MM.1S (cell line): Measurements from ENCODE around the gene AQP11.

ENCODE experiments used
- DNase-seq: peaks from one replicate; pipeline ENCODE4 v3.0.0-alpha.2; 2015
- H2AFZ ChIP-seq: fragments of 300-600 bp; sonication (generic); 2 replicates; pipeline ENCODE4 v1.6.0; 2016; ENCODE audit warnings: antibody characterized with exemption, low read length
- H3F3A ChIP-seq: fragments of 300-600 bp; sonication (generic); 2 replicates; pipeline ENCODE4 v1.6.1; 2016; ENCODE audit warnings: mild to moderate bottlenecking, antibody characterized with exemption, low read length, moderate library complexity, mixed read lengths; ENCODE audit not compliant: insufficient read depth
- H3K27ac ChIP-seq: fragments of 300-600 bp; sonication (generic); 2 replicates; pipeline ENCODE4 v1.5.1; 2016; ENCODE audit warnings: mild to moderate bottlenecking, low read length
- H3K27me3 ChIP-seq: fragments of 300-600 bp; sonication (generic); replicated peaks from 2 replicates; pipeline ENCODE4 v1.6.0; 2016; ENCODE audit warnings: low read length; ENCODE audit not compliant: insufficient read depth
- H3K36me3 ChIP-seq: fragments of 300-600 bp; sonication (generic); replicated peaks from 2 replicates; pipeline ENCODE4 v1.6.1; 2016; ENCODE audit warnings: mild to moderate bottlenecking, low read length, mixed read lengths; ENCODE audit not compliant: insufficient read depth
- H3K4me1 ChIP-seq: fragments of 300-600 bp; sonication (generic); 2 replicates; pipeline ENCODE4 v1.6.1; 2016; ENCODE audit warnings: low read length, mixed read lengths
- H3K4me2 ChIP-seq: fragments of 300-600 bp; sonication (generic); 2 replicates; pipeline ENCODE4 v1.6.0; 2016; ENCODE audit warnings: low read depth, low read length
- H3K4me3 ChIP-seq: fragments of 300-600 bp; sonication (generic); 2 replicates; pipeline ENCODE4 v1.5.1; 2016; ENCODE audit warnings: low read length, mixed read lengths
- H3K79me2 ChIP-seq: fragments of 300-600 bp; sonication (generic); 2 replicates; pipeline ENCODE4 v1.6.1; 2016; ENCODE audit warnings: mixed run types, low read length, mixed read lengths
- H3K9ac ChIP-seq: fragments of 300-600 bp; sonication (generic); 2 replicates; pipeline ENCODE4 v1.6.1; 2016; ENCODE audit warnings: low read length, mixed read lengths
- H3K9me2 ChIP-seq: fragments of 300-600 bp; sonication (generic); replicated peaks from 2 replicates; pipeline ENCODE4 v1.6.1; 2016; ENCODE audit warnings: mild to moderate bottlenecking, low read length, mixed read lengths; ENCODE audit not compliant: insufficient read depth
- H3K9me3 ChIP-seq: fragments of 300-600 bp; sonication (generic); replicated peaks from 2 replicates; pipeline ENCODE4 v1.6.1; 2016; ENCODE audit warnings: mild to moderate bottlenecking, low read length, mixed read lengths; ENCODE audit not compliant: insufficient read depth
- H4K20me1 ChIP-seq: fragments of 300-600 bp; sonication (generic); 2 replicates; pipeline ENCODE4 v1.6.1; 2016; ENCODE audit warnings: mild to moderate bottlenecking, low read length, moderate library complexity, mixed read lengths; ENCODE audit not compliant: insufficient read depth
- CTCF ChIP-seq: fragments of 300-600 bp; sonication (generic); IDR thresholded peaks from 2 replicates; pipeline ENCODE4 v1.5.1; 2016; ENCODE audit warnings: antibody characterized with exemption, low read length, mixed read lengths
- EZH2 ChIP-seq: fragments of 300-600 bp; sonication (generic); optimal IDR thresholded peaks from 2 replicates; pipeline ENCODE3; 2017; ENCODE audit warnings: low read depth, mild to moderate bottlenecking, antibody characterized with exemption, low read length, mixed read lengths
- EZH2phosphoT487 ChIP-seq: fragments of 300-600 bp; sonication (generic); IDR thresholded peaks from 2 replicates; pipeline ENCODE4 v1.6.1; 2018; ENCODE audit warnings: antibody characterized with exemption, low read length

The AQP11 gene

DNA sequence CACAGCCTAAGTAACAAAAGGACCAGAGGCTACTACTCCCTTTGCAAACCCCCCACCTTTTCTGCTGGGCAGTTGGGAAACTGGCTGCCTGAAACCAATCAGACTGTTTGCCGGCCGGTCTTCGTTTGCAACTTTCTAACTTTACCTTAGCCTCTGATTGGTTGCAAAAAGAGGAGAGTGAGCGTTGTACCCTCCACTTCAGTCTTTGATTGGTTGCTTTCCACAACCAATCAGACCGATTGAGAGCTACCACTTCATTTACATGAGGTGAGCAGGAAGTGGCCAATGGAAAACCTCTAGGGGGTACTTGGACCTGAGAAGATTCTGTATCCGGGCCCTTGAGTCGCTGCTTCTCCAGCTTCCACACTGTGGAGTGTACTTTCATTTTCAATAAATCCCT is 66.6 kb downstream of the AQP11 start:
- Histone ChIP-seq H3K4me2 (no peak overlapping the region), H3K4me1 (no peaks in the 10 kb centered on the region), H3F3A (no peaks in the 10 kb centered on the region), H3K27me3 (no peaks in the 10 kb centered on the region), H3K27ac (no peak overlapping the region), H3K9me2 (no peaks in the 10 kb centered on the region), H4K20me1 (no peaks in the 10 kb centered on the region), H3K9ac (no peak overlapping the region), H3K4me3 (no peak overlapping the region), H3K9me3 (no peaks in the 10 kb centered on the region), H2AFZ (no peak overlapping the region), H3K79me2 (no peaks in the 10 kb centered on the region), H3K36me3 (no peaks in the 10 kb centered on the region)
- TF ChIP-seq EZH2phosphoT487 (no peak), EZH2 (no peak), CTCF (no peak)
- no peak for DNase-seq

DNA sequence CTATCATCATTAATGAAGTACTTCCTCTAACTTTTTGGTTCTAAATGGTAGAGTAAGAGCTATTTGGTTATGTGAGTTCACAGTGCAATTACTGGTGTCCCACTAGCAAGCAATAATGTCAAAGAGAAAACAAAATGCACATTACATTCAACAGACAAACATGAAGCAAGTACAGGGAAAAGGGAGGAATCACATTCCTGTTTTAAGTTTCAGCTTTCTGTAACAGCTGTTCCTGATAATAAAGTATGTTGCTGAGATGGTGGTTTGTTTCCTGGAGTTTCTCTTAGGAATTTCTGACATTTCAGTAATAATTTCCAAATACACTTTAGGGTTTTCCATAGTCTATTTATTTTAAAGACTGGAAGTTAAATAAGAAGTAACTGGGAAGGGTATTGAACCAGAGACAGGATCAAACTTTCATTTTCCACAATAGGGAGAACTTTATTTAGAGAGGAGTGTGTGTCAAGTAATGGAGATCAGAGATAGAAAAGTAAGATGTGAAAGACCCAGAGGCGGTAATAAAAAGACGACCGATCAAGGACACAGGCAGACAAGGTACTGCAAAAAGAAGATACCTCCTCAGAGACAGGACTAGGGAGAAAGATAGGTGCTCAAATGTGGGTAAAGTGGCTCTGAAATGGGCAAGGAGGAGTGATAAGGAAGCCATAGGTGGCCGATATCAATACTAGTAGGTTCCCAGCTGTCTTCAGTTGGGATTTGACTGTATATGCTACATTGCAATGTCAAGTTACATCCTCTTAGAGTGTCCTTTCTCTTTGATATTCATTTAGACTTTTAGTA is 68.7 kb downstream of the AQP11 start:
- Histone ChIP-seq H3K9ac (no peak overlapping the region), H3K27ac (no peak overlapping the region), H3K27me3 (no peaks in the 10 kb centered on the region), H3F3A (no peaks in the 10 kb centered on the region), H3K36me3 (no peaks in the 10 kb centered on the region), H3K9me3 (no peaks in the 10 kb centered on the region), H3K4me3 (no peak overlapping the region), H3K79me2 (no peaks in the 10 kb centered on the region), H2AFZ (no peak overlapping the region), H4K20me1 (no peaks in the 10 kb centered on the region), H3K9me2 (no peaks in the 10 kb centered on the region), H3K4me1 (no peaks in the 10 kb centered on the region), H3K4me2 (no peak overlapping the region)
- TF ChIP-seq EZH2 (no peak), EZH2phosphoT487 (no peak), CTCF (no peak)
- DNase-seq = no peak
